ENCODE measurements around the gene TLX1. TPM values are rescaled to one million over a fixed set of nuclear protein-coding genes. Genes with fewer than 3 reads are reported as not detected.

TLX1 gene
- total RNA-seq, 1 experiment from 2014 or later: not detected

- no peaks in the 10 kb centered on the region for H3F3A ChIP-seq (ENCODE audit: insufficient read depth, low read depth)
- ChIA-PET CTCF (no interaction called here), POLR2A (ENCODE audit: unreplicated experiment) (no interaction called here)
- H3K4me3 ChIP-seq: no peak overlapping the region
- H3K4me2 ChIP-seq: no peak overlapping the region
- no peak overlapping the region for H2AFZ ChIP-seq
- BruUV-seq (replicated peaks): no TSS peak
- 0 out of 2 replicates have a peak, but pooled peaks cover 7% of the 10 kb centered on the region for H3K4me1 ChIP-seq (replicated peaks; ENCODE audit: insufficient read depth)
- no peak for DNase-seq
- no peaks in the 10 kb centered on the region for H3K9me3 ChIP-seq (ENCODE audit: insufficient read depth, low read depth)
- intact Hi-C loops (cut with micrococcal nuclease; ENCODE audit: unreplicated experiment): no loop called here
- H3K9me2 ChIP-seq (ENCODE audit: insufficient read depth): no peaks in the 10 kb centered on the region
- no peak overlapping the region for H3K27ac ChIP-seq
- H3K36me3 ChIP-seq (ENCODE audit: low read depth): no peaks in the 10 kb centered on the region
- TF ChIP-seq EZH2 (IDR thresholded peaks at IDR 0.05; ENCODE audit: low read depth) (no peak), CTCF (conservative IDR thresholded peaks at IDR 0.05) (no peak)
- H3K27me3 ChIP-seq (ENCODE audit: insufficient read depth, low read depth): peaks cover 32% of the 10 kb centered on the region
- H4K20me1 ChIP-seq (ENCODE audit: insufficient read depth): no peaks in the 10 kb centered on the region
- no peaks in the 10 kb centered on the region for H3K79me2 ChIP-seq (ENCODE audit: low read depth)
Observed at GRCh38 chr10:101087965-101088364, 43.1 kb upstream of the TLX1 start.

GRCh38 chr10:101089520-101090299 lies 41.4 kb upstream of the TLX1 start:
- Histone ChIP-seq H3K4me3 (no peak overlapping the region), H3K9me3 (ENCODE audit: insufficient read depth, low read depth) (no peaks in the 10 kb centered on the region), H3K4me2 (no peak overlapping the region), H3K9me2 (ENCODE audit: insufficient read depth) (no peaks in the 10 kb centered on the region), H2AFZ (no peak overlapping the region), H3K4me1 (replicated peaks; ENCODE audit: insufficient read depth) (0 out of 2 replicates have a peak, but pooled peaks cover 7% of the 10 kb centered on the region), H4K20me1 (ENCODE audit: insufficient read depth) (no peaks in the 10 kb centered on the region), H3F3A (ENCODE audit: insufficient read depth, low read depth) (no peaks in the 10 kb centered on the region), H3K27ac (no peak overlapping the region), H3K36me3 (ENCODE audit: low read depth) (no peaks in the 10 kb centered on the region), H3K79me2 (ENCODE audit: low read depth) (no peaks in the 10 kb centered on the region), H3K27me3 (ENCODE audit: insufficient read depth, low read depth) (peaks cover 26% of the 10 kb centered on the region)
- no TSS peak for BruUV-seq (replicated peaks)
- DNase-seq: no peak
- ChIA-PET POLR2A (ENCODE audit: unreplicated experiment) (interaction anchor here (0.6 kb wide), 1 partner anchor 92 kb away, joined by 3 read pairs; no protein-coding TSS in a partner anchor), CTCF (no interaction called here)
- TF ChIP-seq EZH2 (IDR thresholded peaks at IDR 0.05; ENCODE audit: low read depth): no peak
- no peak for TF ChIP-seq CTCF (conservative IDR thresholded peaks at IDR 0.05)
- intact Hi-C loops (cut with micrococcal nuclease; ENCODE audit: unreplicated experiment): no loop called here

- ChIA-PET POLR2A (ENCODE audit: unreplicated experiment) (no interaction called here), CTCF (no interaction called here)
- H3K4me1 ChIP-seq (replicated peaks; ENCODE audit: insufficient read depth): 0 out of 2 replicates have a peak, but pooled peaks cover 7% of the 10 kb centered on the region
- H3K27me3 ChIP-seq (ENCODE audit: insufficient read depth, low read depth): peaks cover 25% of the 10 kb centered on the region
- H3K4me2 ChIP-seq: no peak overlapping the region
- H3K27ac ChIP-seq: no peak overlapping the region
- H3F3A ChIP-seq (ENCODE audit: insufficient read depth, low read depth): no peaks in the 10 kb centered on the region
- H3K9me2 ChIP-seq (ENCODE audit: insufficient read depth): no peaks in the 10 kb centered on the region
- no peaks in the 10 kb centered on the region for H3K9me3 ChIP-seq (ENCODE audit: insufficient read depth, low read depth)
- BruUV-seq (replicated peaks): no TSS peak
- H3K79me2 ChIP-seq (ENCODE audit: low read depth): no peaks in the 10 kb centered on the region
- no peak overlapping the region for H2AFZ ChIP-seq
- no peaks in the 10 kb centered on the region for H3K36me3 ChIP-seq (ENCODE audit: low read depth)
- TF ChIP-seq EZH2 (IDR thresholded peaks at IDR 0.05; ENCODE audit: low read depth) (no peak), CTCF (conservative IDR thresholded peaks at IDR 0.05) (no peak)
- no peaks in the 10 kb centered on the region for H4K20me1 ChIP-seq (ENCODE audit: insufficient read depth)
- no peak overlapping the region for H3K4me3 ChIP-seq
- no peak for DNase-seq
- intact Hi-C loops (cut with micrococcal nuclease; ENCODE audit: unreplicated experiment): no loop called here
Observed at GRCh38 chr10:101090597-101090996, 40.5 kb upstream of the TLX1 start.
